AG09309 (cell line): ENCODE results near the gene PTN.
"Not testable (repeated sequence)": the region's sequence is repeated elsewhere in the genome, so short reads cannot be mapped to it uniquely, and the experiment has no call there.

Experiments used
- DNase-seq: peaks from one replicate; pipeline ENCODE4 v3.0.0-alpha.2; 2010; ENCODE audit warnings: low read depth
- H3K4me3 ChIP-seq: 2 replicates; pipeline ENCODE4 v1.5.1; 2011; ENCODE audit warnings: mild to moderate bottlenecking, low read depth, low read length, moderate library complexity; ENCODE audit not compliant: control insufficient read depth
- CTCF ChIP-seq: IDR thresholded peaks from 2 replicates; pipeline ENCODE4 v1.5.1; 2011; ENCODE audit warnings: mild to moderate bottlenecking, low read depth, low read length, inconsistent platforms; ENCODE audit not compliant: insufficient read depth, control insufficient read depth; ENCODE audit errors: missing control alignments

PTN gene

GRCh38 chr7:137203351-137203750, 140.2 kb downstream of the PTN start:
- TF ChIP-seq CTCF = no peak
- H3K4me3 ChIP-seq = no peak overlapping the region
- DNase-seq = no peak

- H3K4me3 ChIP-seq = no peak overlapping the region
- TF ChIP-seq CTCF = no peak
- no peak for DNase-seq
Observed at GRCh38 chr7:137196648-137197047, 146.9 kb downstream of the PTN start.

DNA sequence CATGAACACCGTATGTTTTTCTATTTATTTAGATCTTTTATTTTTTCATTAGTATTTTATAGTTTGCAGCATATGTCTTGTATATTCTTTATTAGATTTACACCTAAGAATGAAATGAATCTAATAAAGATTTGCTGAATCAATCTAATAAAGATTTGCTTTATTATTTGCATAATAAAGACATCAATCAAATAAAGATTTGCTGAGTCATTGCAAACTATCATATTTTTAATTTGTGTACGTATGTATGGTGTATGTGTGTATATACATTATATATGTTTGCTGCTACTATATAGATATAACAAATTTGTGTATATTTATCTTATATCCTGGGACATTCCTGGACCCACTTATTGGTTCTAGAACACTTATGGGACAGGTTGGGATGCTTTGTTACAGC, 147.5 kb downstream of the PTN start:
- H3K4me3 ChIP-seq = no peak overlapping the region
- DNase-seq = no peak
- TF ChIP-seq CTCF = no peak

GRCh38 chr7:137181619-137182018, 161.9 kb downstream of the PTN start:
- DNase-seq, H3K4me3 ChIP-seq: not testable (repeated sequence)
